Islet precursor cell (in vitro differentiated cells): Measurements from ENCODE around the gene CARD19.

Source experiments
- DNase-seq: peaks from one replicate; pipeline ENCODE4 v3.0.0-alpha.2; 2018

The CARD19 gene, protein sequence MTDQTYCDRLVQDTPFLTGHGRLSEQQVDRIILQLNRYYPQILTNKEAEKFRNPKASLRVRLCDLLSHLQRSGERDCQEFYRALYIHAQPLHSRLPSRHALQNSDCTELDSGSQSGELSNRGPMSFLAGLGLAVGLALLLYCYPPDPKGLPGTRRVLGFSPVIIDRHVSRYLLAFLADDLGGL

DNA sequence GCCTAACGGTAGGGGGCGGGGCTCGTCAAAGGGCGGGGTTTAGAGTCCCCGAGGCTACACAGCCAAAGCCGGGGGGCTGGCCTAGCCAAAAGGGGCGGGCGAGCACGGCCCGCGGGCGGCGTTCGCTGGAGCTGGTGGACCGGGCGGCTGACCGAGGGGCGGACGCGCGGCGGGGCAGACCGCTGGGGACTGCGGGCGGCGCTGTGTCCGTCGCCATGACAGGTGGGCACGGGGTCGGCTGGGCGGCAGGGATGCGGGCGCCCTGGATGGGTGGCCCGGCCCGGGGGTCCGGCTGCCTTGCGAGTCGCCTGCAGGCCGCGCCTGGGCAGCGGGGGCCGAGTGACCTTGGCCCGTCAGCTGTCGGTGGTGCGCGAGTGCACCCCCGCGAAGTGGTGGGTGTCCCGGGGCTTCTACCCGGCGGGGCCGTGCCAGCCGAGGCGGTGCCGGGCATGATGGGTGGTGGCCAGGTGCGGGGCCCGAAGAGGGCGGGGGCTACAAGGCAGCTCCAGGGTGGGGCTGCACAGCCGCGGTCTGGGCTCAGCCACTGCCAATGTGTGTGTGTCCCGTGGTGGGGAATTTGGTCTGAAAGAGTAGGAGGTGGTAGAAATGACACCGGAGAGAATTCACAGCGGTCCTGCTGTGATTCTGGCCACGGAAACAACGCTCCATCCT, at the start of gene CARD19:
TSS of gene CARD19 (plus strand) at position 87 of the 672 bp plus-strand sequence. CDS start at position 216, 129 bp downstream.
- peak; percentile 71 for DNase-seq

DNA sequence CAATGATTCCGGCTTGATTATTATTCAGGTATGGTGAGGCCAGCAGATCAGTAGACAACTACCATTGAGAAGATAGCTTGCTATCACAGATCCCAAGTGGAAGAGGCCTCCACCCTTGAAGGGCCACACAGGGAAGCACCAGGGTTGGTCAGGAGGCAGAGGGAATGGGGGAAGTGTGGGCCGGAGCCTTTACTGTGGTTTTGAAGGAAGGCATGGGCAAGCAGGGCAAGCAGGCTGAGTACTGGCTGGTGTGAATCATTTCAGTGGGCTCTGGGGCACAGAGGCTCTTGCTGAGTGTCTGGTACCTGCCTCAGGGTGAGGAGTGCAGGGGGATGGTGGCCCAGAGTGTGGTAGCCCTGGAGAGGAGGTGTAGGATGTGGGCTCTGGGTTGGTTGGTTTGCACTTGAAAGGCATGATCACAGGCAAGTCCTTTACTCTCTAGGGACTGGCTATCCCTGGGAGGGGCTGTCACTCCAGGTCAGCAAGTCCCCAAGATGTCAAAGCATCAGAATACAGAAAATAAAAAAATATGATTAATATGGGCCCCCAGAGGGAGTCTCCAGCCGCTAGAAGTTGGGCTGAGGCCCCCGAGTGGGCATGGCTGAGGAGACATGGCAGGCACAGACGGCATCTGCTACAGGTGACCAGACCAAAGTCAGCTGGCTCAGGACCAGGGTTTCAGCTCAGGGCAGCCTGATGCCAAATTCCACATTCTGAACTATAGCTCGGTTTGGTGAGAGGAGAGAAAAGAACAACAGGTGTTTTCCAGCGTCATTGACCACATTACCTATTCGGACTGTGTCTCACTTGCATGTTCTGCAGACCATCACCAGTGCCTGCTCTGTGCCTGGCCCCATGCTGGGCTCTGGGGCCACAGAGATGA, 47.2 kb upstream of the CARD19 start:
- DNase-seq, result no peak

DNA sequence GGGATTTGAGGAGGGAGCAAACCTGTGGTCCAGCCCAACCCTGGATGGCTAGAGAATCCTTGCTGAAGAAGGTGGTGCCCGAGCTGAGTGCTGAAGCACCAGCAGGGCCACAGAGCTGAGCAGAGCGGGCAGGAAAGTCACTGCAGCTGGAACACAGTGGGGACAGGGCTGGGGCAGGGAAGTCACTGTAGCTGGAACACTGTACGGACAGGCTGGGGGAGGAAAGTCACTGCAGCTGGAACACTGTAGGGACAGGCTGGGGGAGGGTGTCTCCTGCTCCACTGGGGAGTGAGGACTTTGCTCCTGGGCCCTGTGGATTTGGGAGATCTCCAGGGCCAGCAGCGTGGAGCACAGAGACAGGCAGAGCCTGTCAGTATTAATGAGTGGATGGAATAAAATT, 46.5 kb upstream of the CARD19 start:
- DNase-seq, result no peak

DNA sequence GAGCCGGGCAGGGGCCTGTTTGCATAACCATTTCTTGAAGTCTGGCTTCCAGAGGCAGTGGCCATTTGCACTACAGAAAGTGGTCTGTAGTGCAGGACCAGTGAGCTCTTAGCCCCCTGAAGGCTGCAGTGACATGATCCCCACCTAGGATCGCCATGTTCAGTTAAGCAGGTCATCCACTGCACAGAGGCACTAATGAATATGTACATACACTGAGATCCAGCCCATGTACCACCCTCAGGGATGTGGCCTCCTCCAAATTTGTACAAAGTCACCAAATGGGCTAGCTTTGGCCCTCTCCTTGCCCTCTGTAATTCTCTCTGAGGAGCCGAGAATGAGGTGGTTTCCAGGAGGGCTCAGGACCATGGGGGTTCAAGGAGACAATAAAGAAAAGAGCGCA, 45.8 kb upstream of the CARD19 start:
- DNase-seq, result no peak

DNA sequence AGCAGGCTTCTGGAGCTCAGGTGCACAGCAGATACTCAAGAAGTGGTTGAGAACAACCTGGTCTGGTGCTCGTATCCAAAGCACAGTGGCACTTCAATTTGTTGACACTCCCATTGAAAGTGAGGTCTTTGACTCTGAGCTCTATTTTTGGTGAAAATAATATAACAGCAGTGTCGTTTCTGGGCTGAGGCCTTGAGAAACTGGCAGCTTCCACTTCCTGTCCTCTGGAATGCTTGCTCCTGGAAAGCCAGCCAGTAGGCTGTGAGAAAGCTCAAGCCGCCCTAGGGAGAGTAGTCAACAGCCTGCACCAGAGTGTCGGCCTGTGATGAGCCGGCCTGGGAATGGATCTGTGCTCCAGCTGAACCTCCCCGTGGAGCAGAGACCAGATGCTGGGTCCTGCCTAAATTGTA, 44.3 kb upstream of the CARD19 start:
- no peak for DNase-seq

DNA sequence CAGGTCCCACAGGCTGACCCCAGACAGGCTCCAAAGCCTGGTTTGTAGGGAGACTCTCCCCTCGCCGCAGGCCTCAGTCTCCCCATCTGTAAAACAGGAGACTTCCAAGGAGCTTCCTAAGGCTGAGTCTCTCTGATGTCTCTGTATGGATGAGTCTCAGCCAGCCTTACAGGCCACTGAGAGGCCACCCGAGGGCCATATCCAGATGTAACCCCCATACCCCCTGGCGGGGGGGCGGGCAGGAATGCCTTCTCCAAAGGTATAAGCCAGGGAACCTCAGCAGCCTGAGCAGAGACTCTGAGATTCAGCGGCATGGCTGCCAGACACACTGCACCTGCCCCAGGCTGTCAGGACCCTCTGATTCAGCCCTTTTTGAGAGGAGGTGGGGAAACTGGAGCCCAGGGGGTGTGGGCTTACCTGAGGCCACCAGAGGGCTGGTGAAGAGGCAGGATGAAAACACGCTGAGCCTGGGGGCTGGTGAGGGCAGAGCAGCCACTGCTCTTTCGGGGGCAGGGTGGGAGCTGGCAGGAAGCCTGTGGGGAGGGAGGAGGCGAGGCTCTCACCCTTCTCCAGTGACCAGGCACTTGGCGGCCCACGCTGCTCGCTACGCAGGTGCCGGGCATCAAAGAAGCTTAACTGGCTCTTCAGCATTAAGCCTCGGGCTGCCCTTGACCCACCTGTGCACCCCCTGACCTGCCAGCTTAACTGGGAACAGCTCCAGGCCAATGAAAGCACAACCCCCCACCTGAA, 43.1 kb upstream of the CARD19 start:
- peak; percentile 78 for DNase-seq

DNA sequence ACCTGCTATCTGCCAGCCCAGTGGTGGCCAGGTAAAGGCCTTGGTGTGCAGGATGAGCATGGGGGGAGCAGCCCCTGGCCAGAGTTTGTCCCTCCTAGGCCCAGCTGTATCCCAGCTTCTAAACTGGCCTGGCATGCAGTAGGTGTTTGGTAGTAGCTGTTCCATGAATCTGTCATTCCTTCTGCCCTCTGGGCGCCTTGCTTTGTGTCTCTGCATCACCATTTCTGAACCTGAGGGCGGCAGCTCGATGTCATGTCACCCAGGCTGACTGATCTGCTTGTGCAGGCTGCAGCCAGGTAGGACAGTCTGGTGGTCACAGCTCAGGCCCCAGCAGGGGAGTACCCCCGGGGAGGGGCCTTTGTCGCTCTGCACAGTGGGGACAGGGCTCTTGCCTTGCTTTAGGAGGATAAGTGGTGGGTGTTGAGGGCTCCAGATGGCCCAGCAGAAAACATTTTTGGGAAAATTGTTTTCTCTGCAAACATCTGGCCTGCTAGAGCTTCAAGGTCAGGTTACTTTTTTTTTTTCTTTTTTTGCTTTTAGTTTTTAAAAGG, 42.2 kb upstream of the CARD19 start:
- no peak for DNase-seq

DNA sequence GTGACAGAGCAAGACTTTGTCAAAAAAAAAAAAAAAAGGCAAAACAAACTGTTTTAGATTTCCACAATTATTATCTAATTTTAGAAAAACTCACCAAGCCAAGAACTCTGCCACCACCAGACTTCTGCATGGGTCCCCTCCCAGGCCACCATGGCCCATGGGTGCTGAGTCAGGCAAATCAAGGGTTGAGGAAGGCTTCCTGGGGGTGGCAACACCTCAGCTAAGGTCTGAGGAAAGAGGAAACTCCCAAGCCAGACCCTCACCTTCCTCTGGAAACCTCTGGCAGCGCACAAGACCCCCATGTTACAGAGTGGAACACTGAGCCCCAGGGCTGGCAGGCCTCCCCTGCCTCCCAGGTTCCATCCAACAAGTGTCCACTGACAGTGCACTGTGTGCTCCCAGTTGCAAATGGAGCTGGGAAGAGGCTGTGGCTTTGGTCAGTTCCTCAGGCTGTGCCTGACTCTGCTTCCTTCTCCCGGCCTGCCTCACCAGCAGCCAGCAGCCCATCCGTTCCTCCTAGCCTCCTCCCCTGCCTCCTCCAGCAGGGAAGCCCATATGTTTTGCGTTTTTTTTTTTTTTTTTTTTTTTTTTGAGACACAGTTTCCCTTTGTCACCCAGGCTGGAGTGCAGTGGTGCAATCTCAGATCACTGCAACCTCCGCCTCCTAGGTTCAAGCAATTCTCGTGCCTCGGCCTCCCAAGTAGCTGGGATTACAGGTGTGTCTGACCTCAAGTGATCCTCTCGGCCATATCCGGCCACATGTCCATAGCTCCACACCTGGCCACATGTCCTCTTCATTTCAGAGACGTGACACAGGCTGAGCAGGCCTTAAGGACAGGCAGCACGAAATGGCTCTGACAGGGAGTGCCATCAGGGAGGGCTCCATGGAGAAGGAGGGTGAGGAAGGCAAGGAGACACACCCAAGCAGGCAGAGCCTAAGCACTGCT, 41.0 kb upstream of the CARD19 start:
- no peak for DNase-seq

DNA sequence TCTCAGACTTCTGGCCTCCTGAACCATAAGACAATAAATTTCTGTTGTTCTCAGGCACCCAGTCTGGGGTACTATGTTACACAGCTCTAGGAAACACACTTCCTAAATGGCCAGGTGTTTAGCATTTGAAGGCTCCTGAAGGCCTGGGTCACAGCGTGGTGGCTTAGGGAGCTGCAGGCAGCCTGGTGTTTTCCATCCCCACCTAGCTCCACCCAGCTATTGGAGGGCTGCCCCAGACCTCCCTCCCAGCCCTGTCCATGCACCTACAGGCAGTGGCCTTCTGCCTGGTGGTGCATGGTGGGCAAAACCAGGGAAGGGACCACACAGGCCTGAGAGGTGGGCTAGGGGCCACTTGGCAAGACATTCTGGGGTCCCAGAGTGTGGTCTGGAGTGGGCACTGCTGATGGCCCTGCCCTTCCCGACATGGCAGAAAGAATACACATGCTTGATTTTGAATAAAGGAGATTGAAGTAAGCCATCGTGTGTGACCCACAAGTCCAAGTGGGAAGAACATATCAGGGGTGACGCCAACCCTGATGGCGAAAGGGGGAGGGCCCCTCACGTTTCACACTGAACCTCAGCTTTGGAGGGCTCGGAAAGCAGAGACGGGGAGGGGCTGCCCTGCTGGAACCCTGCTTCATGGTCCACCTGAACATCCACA, 38.8 kb upstream of the CARD19 start:
- no peak for DNase-seq

DNA sequence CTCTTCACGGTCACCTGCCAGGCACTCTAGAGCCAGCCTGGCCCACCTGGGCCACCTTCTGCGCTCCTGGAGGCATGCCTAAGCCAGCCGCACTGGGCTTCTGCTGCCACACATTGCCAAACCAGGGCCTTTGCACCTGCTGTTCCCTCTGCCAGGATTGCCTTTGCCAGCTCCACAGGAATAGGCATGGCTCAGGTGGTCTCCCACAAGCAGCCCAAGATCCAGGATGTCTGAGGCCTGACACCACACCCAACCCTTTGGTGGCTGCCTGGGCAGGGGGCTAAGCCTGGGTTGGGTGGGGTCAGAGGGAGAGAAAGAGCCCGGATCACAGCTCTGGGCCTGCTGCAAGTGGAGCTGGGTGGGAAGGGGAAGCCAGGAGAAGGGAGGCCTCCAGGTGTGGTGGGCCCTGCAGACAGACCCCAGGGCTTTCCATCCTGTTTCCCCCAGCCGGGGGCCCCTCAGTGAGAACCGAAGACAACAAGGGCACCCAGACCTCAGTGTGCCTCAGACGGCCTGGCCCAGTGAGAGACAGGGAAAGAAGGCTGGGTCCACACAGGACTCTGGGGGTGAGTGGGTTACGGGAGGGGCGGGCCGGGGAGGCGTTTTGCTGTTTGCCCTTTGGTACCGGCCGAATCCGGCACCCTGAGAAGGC, 38.2 kb upstream of the CARD19 start:
- DNase-seq, result no peak

DNA sequence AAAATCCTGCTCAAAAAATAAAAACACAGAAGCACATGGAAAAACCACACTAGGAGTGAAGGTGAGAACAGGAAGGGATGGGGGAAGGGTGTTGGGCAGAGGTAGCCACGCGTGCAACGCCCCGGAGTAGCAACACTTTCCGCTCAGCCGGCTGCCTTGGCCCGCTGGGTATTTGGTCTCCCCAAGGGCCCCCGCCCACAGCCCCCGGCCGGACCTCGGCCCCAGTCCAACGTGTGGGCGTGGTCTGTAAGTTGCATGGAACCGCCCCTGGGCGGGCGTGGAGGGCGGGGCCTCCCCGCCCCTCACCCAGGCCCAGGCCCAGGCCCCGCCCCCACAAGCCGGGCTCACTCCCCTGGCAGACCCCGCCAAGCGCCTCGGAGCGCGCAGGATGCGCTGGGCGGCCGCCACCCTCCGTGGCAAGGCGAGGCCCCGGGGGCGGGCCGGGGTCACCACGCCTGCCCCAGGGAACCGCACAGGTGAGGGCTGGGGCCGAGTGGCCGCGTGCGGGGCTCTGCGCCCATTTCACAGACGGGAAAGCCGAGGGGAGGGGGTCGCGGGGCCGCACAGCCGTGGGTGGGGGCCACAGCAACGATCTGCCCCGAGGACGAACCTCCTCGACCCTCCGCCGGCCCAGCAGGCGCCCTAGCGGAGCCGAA, 37.5 kb upstream of the CARD19 start, which contains the start of gene SUSD3:
TSS of gene SUSD3 (plus strand) at position 347 of the 656 bp plus-strand sequence. CDS start at position 389, 42 bp downstream.
- DNase-seq, result peak; percentile 83

DNA sequence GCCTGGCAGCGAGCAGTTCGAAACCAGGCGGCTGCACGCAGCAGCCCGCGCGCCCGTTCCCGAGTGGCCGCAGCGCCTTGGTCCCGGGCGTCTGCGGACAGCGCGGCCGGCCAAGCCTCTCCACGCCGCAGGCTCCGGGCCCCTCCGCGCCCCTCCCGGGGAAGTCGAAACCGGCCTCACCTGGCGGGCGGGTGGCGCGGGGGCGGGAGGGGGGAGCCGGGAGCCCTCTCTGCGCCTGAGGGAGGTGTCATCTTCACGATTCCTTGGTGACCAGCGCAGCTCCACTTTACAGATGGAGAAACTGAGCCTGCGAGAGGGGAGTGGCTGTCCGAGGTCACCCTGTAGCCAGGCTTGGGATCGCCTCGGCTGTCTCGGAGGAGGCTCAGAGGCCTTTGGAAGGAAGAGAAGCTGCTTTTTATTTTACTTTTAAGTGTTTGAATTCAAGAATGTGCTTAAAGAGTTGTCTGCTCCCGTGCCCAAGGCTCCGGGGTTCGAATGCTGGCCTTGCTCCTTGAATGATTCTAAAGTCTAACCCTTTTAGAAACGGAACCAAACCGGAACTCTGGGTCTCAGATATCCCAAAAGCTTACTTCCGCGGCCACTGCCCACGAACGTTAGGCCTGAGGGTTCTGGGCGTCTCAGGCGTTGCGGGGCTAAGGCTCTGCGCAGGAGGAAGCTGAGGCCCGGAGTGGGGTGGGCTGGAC, 36.9 kb upstream of the CARD19 start:
- no peak for DNase-seq

DNA sequence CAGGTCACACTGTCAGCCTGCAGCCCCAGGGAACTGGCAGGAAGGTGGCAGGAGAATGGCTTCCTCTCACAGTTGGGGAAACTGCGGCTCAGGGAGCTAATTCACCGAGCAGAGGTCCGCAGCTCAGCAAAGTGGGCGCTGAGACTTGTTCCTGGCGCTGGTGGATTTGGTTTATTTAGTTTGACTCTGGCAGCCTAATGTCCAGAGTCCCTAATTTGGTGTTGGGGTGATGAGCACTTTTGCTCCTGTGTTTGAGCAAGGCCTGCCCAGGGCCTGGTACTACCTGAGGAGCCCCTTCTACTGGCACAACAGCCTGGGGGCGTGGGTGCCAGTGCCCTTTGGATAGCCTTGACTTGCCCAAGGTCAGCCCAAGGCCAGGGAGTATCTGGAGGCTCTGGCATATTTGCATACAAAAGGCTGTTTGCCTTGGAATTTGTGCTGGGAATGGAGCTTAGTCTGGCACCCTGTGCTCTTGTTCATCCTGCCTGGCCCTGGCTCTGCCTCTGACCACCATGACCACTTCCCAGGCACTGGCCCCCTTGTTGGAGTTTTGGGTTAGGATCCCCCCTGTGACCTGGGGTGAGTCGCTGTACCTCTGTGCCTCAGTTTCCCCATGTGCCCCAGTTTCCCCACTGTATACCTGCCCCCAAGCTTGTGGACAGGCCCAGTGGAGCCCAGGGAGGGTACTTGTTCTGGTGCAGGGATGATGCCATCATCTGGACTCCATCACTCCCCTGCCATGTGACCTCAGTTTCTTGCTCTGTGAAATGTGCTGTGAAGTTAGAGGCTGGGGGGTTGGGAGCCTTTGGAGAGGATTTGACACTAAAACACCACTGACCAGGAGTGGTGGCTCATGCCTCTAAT, 36.1 kb upstream of the CARD19 start:
- DNase-seq, result no peak

DNA sequence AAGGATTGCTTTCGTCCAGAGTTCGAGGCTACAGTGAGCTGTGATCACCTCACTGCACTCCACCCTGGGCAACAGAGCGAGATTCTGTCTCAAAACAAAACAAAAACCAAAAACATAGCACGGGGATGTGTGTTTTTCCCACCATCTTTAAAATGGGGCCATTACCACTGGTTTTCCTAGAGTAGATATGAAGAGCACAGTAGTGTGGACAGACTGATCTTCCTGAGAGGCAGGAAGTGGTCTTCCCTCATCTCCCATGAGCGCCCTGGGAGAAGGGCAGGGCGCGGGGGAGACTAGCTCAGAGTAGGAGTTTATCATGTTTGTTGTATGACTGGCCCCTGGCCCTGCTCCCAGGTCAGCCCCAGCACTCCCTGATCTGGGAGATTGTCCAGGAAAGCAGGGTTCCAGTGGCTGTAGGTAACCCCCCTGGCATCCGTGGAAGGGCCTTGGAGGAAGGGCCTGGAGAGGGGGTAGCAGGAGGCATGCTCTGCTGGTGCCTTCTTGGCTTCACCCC, 35.2 kb upstream of the CARD19 start:
- DNase-seq, result no peak

DNA sequence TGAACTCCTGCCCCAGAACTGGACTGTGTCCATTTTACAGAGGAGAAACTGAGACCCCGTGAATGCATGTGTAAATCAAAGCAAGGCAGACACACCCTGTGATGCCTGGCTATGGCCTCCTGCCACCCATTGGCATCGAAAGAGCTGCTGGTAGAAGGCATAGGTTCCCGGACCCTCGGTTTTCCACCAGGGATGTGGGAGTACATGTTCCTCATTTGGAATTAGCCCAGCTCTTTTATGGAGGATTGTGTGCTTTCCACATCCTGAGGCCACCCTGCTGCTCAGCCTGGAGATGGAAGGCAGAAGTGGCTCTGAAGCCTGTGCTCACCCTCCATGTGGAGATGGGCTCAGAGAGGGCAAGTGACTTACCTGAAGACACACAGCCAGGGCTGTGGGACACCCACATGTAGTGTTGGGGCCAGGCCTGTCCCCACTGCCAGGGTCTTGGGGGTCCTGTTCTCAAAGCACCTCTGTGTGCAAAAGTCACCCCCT, 34.7 kb upstream of the CARD19 start:
- DNase-seq, result no peak

DNA sequence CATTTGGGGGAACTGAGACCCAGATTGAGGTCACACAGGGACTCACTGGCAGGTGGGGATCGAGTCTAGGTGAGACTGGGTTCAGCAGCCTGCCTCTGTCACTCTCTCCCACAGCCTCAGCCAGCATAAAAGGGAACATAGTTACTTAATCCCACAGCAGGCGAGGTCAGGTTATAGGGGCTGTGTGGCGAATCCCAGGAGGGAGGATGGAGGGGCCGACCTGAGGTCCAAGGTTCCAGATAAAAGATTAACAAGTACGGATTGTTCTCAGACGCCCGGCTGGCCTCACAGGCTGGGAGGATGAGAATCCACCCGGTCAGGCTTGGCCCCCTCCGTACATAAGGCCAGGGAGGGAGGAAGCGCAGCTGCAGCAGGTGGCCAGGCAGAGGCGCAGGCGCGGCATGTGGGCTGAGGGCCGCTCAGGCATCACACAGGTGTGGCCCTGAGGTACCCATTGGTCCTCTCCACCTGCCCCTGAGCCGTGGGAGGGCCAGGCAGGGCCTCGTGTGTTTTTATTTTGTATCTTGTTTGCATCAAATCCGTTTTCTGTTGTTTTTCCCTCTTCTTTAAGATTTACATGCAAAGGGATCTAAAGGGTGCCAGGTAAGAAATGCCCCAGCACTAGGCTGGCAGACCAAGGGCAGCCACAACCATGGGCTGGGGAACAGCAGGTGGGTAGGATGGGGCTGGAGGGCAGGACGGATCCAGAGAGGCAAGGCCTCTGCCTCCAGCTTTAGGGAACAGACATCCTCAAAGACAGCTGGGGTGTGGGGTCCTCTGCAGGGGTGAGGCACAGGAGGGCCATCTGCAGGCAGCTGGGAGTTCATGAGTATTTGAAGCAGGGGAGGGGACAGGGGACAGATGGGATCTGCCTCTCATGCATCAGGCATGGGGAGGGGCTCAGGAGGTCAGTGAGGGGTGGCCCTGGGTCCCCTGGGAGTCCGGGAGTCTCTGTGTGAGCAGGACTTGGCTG, 33.9 kb upstream of the CARD19 start:
- DNase-seq, result no peak
